ENCODE data around the gene SPON2.

The SPON2 gene

DNA sequence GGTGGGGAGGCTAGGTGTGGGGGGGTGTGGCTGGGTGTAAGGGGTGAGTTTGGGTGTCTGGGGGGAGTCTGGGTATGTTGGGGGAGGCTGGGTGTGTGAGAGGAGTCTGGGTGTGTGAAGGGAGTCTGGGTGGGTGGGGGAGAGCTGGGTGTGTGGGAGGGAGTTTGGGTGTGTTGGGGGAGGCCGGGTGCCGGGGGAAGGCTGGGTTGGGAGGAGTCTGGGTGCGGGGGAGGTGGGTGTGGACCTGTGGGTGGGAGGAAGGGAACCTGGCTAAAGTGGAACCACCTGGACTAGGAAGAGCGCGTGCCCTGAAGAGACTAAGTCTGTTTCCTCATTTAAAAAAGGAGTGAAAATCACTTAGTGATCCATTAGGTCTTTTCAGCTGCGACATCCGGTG, 18.3 kb downstream of the SPON2 start:
- H3K9me3 Mint-ChIP-seq, result peaks cover 17% of the 10 kb centered on the region
- H3K4me3 Mint-ChIP-seq, result no peak overlapping the region
- no peak for TF ChIP-seq CTCF (IDR thresholded peaks at IDR 0.05; ENCODE audit: unreplicated experiment in 3 of 3)
- H3K27me3 Mint-ChIP-seq (ENCODE audit: low read depth), result peaks cover 48% of the 10 kb centered on the region
- H3K27ac Mint-ChIP-seq, result no peak overlapping the region
- peaks cover 4% of the 10 kb centered on the region for H3K36me3 Mint-ChIP-seq (ENCODE audit: low read depth)
- H3K4me1 Mint-ChIP-seq, result no peaks in the 10 kb centered on the region

GRCh38 chr4:1153567-1154090, 18.8 kb downstream of the SPON2 start:
- Mint-ChIP-seq H3K36me3 (ENCODE audit: low read depth) (peaks cover 4% of the 10 kb centered on the region), H3K9me3 (peaks cover 15% of the 10 kb centered on the region), H3K27ac (no peak overlapping the region), H3K4me3 (no peak overlapping the region), H3K4me1 (no peaks in the 10 kb centered on the region), H3K27me3 (ENCODE audit: low read depth) (peaks cover 45% of the 10 kb centered on the region)
- no peak for TF ChIP-seq CTCF (IDR thresholded peaks at IDR 0.05; ENCODE audit: unreplicated experiment in 3 of 3)

GRCh38 chr4:1152290-1152689, 20.1 kb downstream of the SPON2 start:
- Mint-ChIP-seq H3K9me3 (peaks cover 3% of the 10 kb centered on the region), H3K4me3 (no peak overlapping the region), H3K4me1 (no peaks in the 10 kb centered on the region), H3K27ac (no peak overlapping the region), H3K27me3 (ENCODE audit: low read depth) (peaks cover 44% of the 10 kb centered on the region), H3K36me3 (ENCODE audit: low read depth) (no peaks in the 10 kb centered on the region)
- TF ChIP-seq CTCF (IDR thresholded peaks at IDR 0.05; ENCODE audit: unreplicated experiment in 3 of 3), result no peak

- no peaks in the 10 kb centered on the region for H3K36me3 Mint-ChIP-seq (ENCODE audit: low read depth)
- no peaks in the 10 kb centered on the region for H3K9me3 Mint-ChIP-seq
- no peak for TF ChIP-seq CTCF (IDR thresholded peaks at IDR 0.05; ENCODE audit: unreplicated experiment in 3 of 3)
- no peak overlapping the region for H3K27ac Mint-ChIP-seq
- no peak overlapping the region for H3K4me3 Mint-ChIP-seq
- H3K27me3 Mint-ChIP-seq (ENCODE audit: low read depth), result peaks cover 43% of the 10 kb centered on the region
- H3K4me1 Mint-ChIP-seq, result no peaks in the 10 kb centered on the region
These were observed 20.8 kb downstream of the SPON2 start for GRCh38 chr4:1151541-1151940.

GRCh38 chr4:1150875-1151274, 21.5 kb downstream of the SPON2 start:
- peaks cover 4% of the 10 kb centered on the region for H3K9me3 Mint-ChIP-seq
- H3K27me3 Mint-ChIP-seq (ENCODE audit: low read depth), result peaks cover 38% of the 10 kb centered on the region
- no peaks in the 10 kb centered on the region for H3K4me1 Mint-ChIP-seq
- TF ChIP-seq CTCF (IDR thresholded peaks at IDR 0.05; ENCODE audit: unreplicated experiment in 3 of 3), result no peak
- no peak overlapping the region for H3K4me3 Mint-ChIP-seq
- H3K36me3 Mint-ChIP-seq (ENCODE audit: low read depth), result no peaks in the 10 kb centered on the region
- no peak overlapping the region for H3K27ac Mint-ChIP-seq

GRCh38 chr4:1139860-1140259, 32.5 kb downstream of the SPON2 start:
- Mint-ChIP-seq H3K27me3 (ENCODE audit: low read depth) (peaks cover 67% of the 10 kb centered on the region), H3K36me3 (ENCODE audit: low read depth) (no peaks in the 10 kb centered on the region), H3K4me1 (no peaks in the 10 kb centered on the region), H3K27ac (no peak overlapping the region), H3K4me3 (no peak overlapping the region), H3K9me3 (peaks cover 20% of the 10 kb centered on the region)
- TF ChIP-seq CTCF (IDR thresholded peaks at IDR 0.05; ENCODE audit: unreplicated experiment in 3 of 3), result no peak

All from nephron (organoid).